Measurements from ENCODE around the gene B4GALNT2.

The B4GALNT2 gene

DNA sequence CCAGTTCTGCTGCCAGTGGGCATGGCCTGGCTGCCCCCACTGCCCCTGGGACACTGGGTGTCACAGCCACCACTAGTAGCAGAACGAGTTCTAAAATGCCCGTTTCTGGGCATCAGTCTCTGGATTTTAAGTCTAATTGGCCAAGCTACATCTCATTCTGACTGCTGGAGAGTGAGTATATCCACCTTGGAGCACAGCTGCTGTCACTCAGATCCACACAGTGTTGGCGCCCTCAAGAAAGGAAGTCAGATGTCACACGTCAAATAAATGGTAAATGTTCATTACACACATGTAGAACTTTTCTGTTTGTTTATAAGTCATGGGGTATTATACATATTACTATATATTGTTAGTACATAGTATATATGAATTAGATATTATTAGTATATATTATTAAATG lies 58.4 kb downstream of the B4GALNT2 start:
- Histone ChIP-seq H3K36me3 (ENCODE audit: insufficient read depth, low read length) (no peaks in the 10 kb centered on the region), H3K9me3 (ENCODE audit: insufficient read depth, low read depth, low read length) (no peaks in the 10 kb centered on the region), H4K20me1 (ENCODE audit: insufficient read depth, low read length, poor library complexity, severe bottlenecking) (no peaks in the 10 kb centered on the region), H3K27me3 (ENCODE audit: insufficient read depth, low read length, poor library complexity, severe bottlenecking) (no peaks in the 10 kb centered on the region), H2AFZ (ENCODE audit: low read length) (no peak overlapping the region), H3K4me3 (ENCODE audit: low read length, poor library complexity, severe bottlenecking) (peak overlapping the region; percentile 85), H3K9me2 (replicated peaks; ENCODE audit: low read depth, low read length) (no peaks in the 10 kb centered on the region), H3K4me2 (ENCODE audit: low read depth, low read length, poor library complexity, severe bottlenecking) (peak overlapping the region; percentile 80), H3K79me2 (ENCODE audit: insufficient read depth, low read length) (no peaks in the 10 kb centered on the region), H3F3A (ENCODE audit: low read depth) (peaks cover 10% of the 10 kb centered on the region; the same call in 1 of the 2 replicates), H3K9ac (ENCODE audit: low read depth, low read length, poor library complexity, severe bottlenecking) (peak overlapping the region; percentile 61), H3K4me1 (ENCODE audit: insufficient read depth, low read length, poor library complexity, severe bottlenecking) (peaks cover 9% of the 10 kb centered on the region)
- no peak for TF ChIP-seq EZH2phosphoT487 (IDR thresholded peaks at IDR 0.05; ENCODE audit: borderline replicate concordance)
- TF ChIP-seq, protein P1, sequence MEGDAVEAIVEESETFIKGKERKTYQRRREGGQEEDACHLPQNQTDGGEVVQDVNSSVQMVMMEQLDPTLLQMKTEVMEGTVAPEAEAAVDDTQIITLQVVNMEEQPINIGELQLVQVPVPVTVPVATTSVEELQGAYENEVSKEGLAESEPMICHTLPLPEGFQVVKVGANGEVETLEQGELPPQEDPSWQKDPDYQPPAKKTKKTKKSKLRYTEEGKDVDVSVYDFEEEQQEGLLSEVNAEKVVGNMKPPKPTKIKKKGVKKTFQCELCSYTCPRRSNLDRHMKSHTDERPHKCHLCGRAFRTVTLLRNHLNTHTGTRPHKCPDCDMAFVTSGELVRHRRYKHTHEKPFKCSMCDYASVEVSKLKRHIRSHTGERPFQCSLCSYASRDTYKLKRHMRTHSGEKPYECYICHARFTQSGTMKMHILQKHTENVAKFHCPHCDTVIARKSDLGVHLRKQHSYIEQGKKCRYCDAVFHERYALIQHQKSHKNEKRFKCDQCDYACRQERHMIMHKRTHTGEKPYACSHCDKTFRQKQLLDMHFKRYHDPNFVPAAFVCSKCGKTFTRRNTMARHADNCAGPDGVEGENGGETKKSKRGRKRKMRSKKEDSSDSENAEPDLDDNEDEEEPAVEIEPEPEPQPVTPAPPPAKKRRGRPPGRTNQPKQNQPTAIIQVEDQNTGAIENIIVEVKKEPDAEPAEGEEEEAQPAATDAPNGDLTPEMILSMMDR (conservative IDR thresholded peaks at IDR 0.05; ENCODE audit: low read length) = no peak

DNA sequence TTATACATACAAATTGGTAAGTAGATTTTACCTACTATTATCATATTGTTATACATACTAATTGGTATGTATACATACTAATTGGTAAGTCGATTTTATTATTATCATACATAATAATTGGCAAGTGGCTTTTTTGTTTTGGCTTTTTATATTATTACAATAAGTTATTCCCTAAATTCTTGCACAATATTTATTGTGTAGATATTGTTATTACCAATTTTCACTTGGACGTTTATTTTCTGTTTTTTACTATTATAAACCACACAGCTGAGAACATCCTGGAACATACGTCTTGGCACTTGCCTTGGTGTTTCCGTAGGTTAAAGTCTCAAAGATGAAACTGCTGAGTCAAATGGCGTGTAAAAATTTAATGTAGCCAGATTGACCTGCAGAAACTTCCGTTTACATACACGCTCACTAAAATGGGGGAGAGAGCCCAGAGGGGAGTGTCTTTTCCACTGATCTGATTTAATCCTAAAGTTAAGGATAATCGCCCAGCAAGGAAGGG lies 58.9 kb downstream of the B4GALNT2 start:
- no peaks in the 10 kb centered on the region for H3K9me3 ChIP-seq (ENCODE audit: insufficient read depth, low read depth, low read length)
- peak overlapping the region; percentile 95 for H3K9ac ChIP-seq (ENCODE audit: low read depth, low read length, poor library complexity, severe bottlenecking)
- no peaks in the 10 kb centered on the region for H3K79me2 ChIP-seq (ENCODE audit: insufficient read depth, low read length)
- peaks cover 9% of the 10 kb centered on the region for H3K4me1 ChIP-seq (ENCODE audit: insufficient read depth, low read length, poor library complexity, severe bottlenecking)
- H3K27me3 ChIP-seq (ENCODE audit: insufficient read depth, low read length, poor library complexity, severe bottlenecking) = no peaks in the 10 kb centered on the region
- H3K4me3 ChIP-seq (ENCODE audit: low read length, poor library complexity, severe bottlenecking) = peak overlapping the region; percentile 85
- H3K36me3 ChIP-seq (ENCODE audit: insufficient read depth, low read length) = no peaks in the 10 kb centered on the region
- H3K9me2 ChIP-seq (replicated peaks; ENCODE audit: low read depth, low read length) = no peaks in the 10 kb centered on the region
- TF ChIP-seq, protein P1 (conservative IDR thresholded peaks at IDR 0.05; ENCODE audit: low read length) = no peak
- TF ChIP-seq EZH2phosphoT487 (IDR thresholded peaks at IDR 0.05; ENCODE audit: borderline replicate concordance) = no peak
- H3K4me2 ChIP-seq (ENCODE audit: low read depth, low read length, poor library complexity, severe bottlenecking) = peak overlapping the region; percentile 80
- H4K20me1 ChIP-seq (ENCODE audit: insufficient read depth, low read length, poor library complexity, severe bottlenecking) = no peaks in the 10 kb centered on the region
- H2AFZ ChIP-seq (ENCODE audit: low read length) = peak overlapping the region; percentile 89
- H3F3A ChIP-seq (ENCODE audit: low read depth) = peaks cover 10% of the 10 kb centered on the region; the same call in 1 of the 2 replicates

DNA sequence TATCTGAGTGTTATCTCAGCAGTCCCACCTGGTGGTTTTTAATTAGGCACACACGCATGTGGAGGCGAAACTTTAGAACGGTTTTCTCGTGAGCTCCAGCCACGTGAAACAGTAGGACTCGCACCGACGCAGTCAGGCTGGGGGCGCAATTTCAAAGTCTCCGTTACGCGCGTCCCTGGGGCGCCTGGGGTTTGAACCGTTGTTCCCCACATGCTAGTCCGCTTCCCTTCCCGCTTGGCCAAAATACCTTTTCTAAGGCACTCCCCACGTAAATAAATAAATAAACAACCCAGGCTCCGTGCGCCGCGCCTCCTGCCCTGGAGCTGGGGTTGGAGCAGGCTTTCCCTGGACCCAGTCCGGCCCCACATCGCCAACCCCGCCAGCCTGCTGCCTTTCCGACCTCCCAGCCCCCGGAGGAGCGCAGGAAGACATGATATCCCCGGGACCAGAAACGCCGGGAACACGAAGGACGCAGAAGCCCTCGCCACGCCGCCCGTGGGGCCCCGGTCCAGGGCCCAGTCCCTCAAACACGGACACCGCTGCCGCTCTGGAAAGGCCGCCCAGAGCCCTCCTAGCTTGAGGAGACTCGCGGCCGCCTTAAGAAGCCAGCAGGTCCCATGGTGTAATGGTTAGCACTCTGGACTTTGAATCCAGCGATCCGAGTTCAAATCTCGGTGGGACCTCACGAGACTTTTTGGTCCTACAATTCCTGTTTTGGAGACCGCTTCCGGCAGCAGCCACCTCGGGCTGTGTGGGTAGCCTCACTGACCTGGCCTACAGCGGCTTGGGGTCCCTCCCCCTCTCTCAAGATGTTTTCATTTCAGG lies 59.6 kb downstream of the B4GALNT2 start:
- H3K4me2 ChIP-seq (ENCODE audit: low read depth, low read length, poor library complexity, severe bottlenecking) = peak overlapping the region; percentile 80
- H3K9me2 ChIP-seq (replicated peaks; ENCODE audit: low read depth, low read length) = no peaks in the 10 kb centered on the region
- H3K27me3 ChIP-seq (ENCODE audit: insufficient read depth, low read length, poor library complexity, severe bottlenecking) = no peaks in the 10 kb centered on the region
- peak overlapping the region; percentile 85 for H3K4me3 ChIP-seq (ENCODE audit: low read length, poor library complexity, severe bottlenecking)
- peaks cover 9% of the 10 kb centered on the region for H3K4me1 ChIP-seq (ENCODE audit: insufficient read depth, low read length, poor library complexity, severe bottlenecking)
- peaks cover 10% of the 10 kb centered on the region; the same call in 1 of the 2 replicates for H3F3A ChIP-seq (ENCODE audit: low read depth)
- H3K79me2 ChIP-seq (ENCODE audit: insufficient read depth, low read length) = no peaks in the 10 kb centered on the region
- TF ChIP-seq EZH2phosphoT487 (IDR thresholded peaks at IDR 0.05; ENCODE audit: borderline replicate concordance) = no peak
- TF ChIP-seq, protein P1 (conservative IDR thresholded peaks at IDR 0.05; ENCODE audit: low read length) = peak; percentile 50
- no peaks in the 10 kb centered on the region for H3K9me3 ChIP-seq (ENCODE audit: insufficient read depth, low read depth, low read length)
- H2AFZ ChIP-seq (ENCODE audit: low read length) = peak overlapping the region; percentile 89
- H3K36me3 ChIP-seq (ENCODE audit: insufficient read depth, low read length) = no peaks in the 10 kb centered on the region
- peak overlapping the region; percentile 95 for H3K9ac ChIP-seq (ENCODE audit: low read depth, low read length, poor library complexity, severe bottlenecking)
- no peaks in the 10 kb centered on the region for H4K20me1 ChIP-seq (ENCODE audit: insufficient read depth, low read length, poor library complexity, severe bottlenecking)
